HG03571 (cell line): ENCODE results near the gene ZNF541.
"Not testable (repeated sequence)": the region's sequence is repeated elsewhere in the genome, so short reads cannot be mapped to it uniquely, and the experiment has no call there.

ENCODE experiments used
- ATAC-seq: cut with Tn5 transposase; IDR thresholded peaks from one replicate; pipeline ENCODE4 v1.9.1; 2021; ENCODE audit not compliant: unreplicated experiment

Gene ZNF541

DNA sequence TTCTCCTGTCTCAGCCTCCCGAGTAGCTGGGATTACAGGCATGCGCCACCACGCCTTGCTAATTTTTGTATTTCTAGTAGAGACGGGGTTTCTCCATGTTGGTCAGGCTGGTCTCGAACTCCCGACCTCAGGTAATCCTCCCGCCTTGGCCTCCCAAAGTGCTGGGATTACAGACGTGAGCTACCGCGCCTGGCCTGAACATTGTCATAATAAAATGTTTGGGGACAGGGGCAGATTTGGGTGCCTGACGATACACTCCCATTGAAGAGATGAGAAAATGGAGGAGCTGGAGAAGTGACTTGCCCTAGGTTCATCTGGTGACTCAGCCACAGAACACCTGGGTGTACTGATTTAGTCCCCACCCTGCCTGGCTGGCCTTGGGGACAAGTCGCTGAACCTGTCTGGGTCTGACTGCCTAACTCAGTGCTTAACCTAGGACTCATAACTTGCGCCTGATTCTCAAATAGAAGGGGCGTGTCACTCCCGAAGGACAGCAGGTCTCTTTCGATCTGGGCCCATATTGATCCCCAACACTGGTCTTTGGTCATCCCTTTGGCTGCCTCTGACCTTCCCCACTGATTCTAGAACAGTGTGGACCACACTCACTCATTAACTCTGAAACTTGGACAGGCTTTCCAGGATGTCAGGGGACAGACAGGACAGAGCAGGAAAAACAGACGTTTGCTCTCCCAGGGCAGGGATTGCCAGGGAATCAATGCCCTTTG, 28.4 kb upstream of the ZNF541 start:
- ATAC-seq: no peak

DNA sequence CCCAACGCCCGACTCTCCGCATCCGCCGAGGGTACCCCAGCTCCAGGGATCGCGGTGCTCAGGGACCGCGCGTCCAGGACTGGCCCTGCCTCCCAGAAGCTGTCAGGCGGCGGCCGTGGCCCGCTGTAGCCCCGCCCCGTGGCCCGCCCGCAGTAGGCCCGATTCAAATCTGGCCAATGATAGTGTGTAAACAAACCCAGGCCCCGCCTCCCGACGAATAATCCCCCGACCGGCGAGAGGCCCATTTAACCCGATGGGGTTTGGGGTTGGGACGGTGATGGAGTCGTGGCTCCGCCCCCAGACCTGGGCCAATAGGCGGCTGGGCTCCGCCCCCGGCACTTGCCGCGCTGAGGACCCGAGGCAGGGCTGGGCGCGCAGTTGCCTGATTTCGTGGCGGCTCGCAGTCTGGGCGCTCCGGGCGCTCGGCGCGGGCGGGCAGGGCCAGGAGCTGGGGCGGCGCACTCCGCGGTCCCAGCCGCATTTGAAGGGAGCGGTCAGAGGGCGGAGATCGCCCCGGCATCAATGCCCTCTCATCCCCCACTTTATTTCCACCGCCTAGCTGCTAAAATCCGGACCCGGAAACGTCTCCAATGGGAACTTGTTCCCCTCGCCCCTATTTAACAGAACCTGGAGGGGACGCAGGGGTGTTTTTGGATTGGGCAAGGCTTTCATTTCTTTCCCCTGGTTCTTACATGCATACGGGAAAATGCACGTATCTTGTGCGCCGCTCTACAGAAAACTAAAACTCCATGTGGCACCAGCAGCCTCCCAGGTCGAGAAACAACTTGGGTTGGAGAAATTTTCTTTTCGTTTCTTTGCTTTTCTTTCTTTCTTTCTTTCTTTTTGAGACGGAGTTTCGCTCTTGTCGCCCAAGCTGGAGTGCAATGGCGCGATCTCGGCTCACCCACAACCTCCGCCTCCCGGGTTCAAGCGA, 27.6 kb upstream of the ZNF541 start:
- peak; percentile 88 for ATAC-seq

GRCh38 chr19:47599671-47600245, 26.8 kb upstream of the ZNF541 start:
- not testable (repeated sequence) for ATAC-seq

DNA sequence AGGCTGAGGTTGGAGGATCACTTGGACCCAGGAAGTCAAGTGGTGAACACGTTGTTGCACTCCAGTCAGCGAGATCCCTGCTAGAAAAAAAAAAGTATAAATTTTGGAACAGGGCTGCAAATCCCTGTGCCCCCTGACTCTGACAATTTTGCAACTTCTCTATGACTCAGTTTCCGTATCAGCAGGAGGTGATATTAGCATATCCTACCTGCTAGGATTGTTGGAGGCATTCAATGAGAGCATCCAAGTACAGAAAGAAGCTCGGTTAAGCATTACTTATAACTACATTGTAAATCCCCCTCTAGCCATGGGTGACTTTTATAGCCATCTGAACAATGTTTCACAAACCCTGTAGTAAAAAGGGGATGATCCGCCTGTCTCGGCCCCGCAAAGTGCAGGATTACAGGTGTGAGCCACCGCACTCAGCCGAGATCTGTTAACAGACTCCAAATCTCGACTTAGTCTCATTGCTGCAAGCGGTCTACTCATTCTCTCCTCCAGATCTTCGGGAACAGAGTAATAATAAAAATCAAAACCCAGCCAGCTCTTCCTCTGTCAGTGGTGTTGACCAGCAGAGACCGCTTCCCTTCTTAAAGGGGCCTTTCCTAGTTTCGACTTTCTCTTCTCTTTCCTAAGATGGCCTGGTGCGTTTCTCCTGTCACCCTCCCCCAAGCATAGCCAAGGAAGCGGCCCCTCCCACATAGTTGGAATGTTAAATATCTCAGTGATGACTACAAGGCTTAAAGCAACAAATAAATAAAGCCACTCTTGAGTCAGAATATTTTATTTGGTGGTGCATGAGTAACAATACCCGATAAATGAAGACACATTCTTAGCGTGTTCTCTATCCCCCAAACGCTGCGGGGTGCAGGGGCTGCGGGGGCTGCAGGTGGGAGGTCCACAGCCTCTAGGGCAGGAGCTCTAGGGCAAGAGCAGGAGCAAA, 25.7 kb upstream of the ZNF541 start:
- no peak for ATAC-seq

GRCh38 chr19:47595944-47596343, 23.0 kb upstream of the ZNF541 start:
- no peak for ATAC-seq

GRCh38 chr19:47593860-47594259, 20.9 kb upstream of the ZNF541 start:
- ATAC-seq: no peak

GRCh38 chr19:47589824-47590223, 16.9 kb upstream of the ZNF541 start:
- no peak for ATAC-seq

DNA sequence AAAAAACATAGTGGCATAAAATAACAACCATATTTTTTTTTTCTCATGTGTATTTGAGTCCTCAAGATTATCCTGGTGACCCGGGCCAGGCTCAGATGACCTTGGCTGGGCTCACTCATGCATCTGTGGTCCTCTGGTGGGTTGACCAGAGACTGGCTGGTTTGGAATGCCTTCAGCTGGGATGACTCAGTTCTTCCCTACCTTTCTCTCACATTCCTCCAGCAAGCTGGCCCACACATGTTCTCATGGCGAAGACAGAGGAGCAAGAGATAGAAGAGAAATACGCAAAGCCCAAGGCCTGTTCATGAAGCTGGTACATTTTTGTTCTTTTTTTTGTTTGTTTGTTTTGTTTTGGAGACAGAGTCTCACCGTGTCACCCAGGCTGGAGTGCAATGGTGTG, 14.3 kb upstream of the ZNF541 start:
- ATAC-seq: no peak

- not testable (repeated sequence) for ATAC-seq
Measured at GRCh38 chr19:47583161-47583560, 10.2 kb upstream of the ZNF541 start.

- ATAC-seq: no peak
Measured at GRCh38 chr19:47582320-47582909, 9.5 kb upstream of the ZNF541 start.

- ATAC-seq: no peak
Measured at GRCh38 chr19:47581605-47582319, 8.8 kb upstream of the ZNF541 start.

DNA sequence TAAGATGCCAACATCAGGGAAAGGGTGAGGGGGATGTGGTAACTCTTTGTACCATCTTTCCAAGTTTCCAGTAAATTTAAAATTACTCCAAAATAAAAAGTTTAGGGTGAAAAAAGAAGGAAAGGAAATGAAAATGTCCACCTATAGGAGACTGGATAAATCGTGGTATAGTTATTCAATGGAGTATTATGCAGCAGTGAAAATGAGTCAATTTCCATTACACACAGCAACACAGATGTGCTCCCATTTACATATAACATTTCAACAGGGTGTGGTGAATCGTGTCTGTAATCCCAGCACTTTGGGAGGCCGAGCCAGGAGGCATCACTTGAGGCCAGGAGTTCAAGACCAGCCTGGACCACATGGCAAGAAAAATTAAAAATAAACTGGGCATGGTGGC, 7.4 kb upstream of the ZNF541 start:
- ATAC-seq: no peak

GRCh38 chr19:47572635-47573034, 313 bp downstream of the ZNF541 start:
- no peak for ATAC-seq

- no peak for ATAC-seq
Measured at GRCh38 chr19:47569331-47569730, 3.6 kb downstream of the ZNF541 start.

DNA sequence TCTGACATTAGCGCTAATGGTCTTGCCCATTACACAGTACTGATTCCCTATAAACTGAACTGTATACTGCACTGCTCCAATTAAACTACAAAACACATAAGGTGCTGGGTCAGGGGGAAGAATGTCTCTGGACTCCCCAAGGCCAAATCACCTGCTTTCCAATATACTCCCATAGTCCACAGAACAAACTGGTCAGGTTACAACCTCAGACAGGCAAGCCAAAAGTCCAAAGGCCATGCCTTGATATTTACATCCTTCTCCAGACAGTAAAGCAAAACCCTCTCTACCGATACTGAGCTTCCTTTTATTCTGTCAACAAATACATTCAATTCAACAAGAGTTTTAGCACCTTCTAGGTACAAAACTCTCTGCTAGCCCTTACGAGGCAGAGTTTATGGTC, 8.9 kb downstream of the ZNF541 start:
- ATAC-seq: no peak

- no peak for ATAC-seq
Measured at GRCh38 chr19:47561440-47562057, 11.4 kb downstream of the ZNF541 start.

GRCh38 chr19:47560999-47561398, 11.9 kb downstream of the ZNF541 start:
- ATAC-seq: no peak

- no peak for ATAC-seq
Measured at GRCh38 chr19:47550129-47550528, 22.8 kb downstream of the ZNF541 start.

- ATAC-seq: no peak
Measured at GRCh38 chr19:47549261-47549862, 23.6 kb downstream of the ZNF541 start.
